SK-N-SH (cell line): ENCODE data around the gene COBL. TPM values are rescaled to one million over a fixed set of nuclear protein-coding genes. Genes with fewer than 3 reads are reported as not detected.
"Not testable (repeated sequence)": the region's sequence is repeated elsewhere in the genome, so short reads cannot be mapped to it uniquely, and the experiment has no call there.

Experiments used
- CTCF ChIA-PET: fragments of 300-600, 350-600 bp; formaldehyde crosslinking; extraction: SDS; loops from one replicate; lab custom pipeline; 2021; lab: Yijun Ruan, JAX
- POLR2A ChIA-PET: fragments of 350-600 bp; sonication (Branson Sonifier 250); formaldehyde crosslinking; extraction: SDS; loops from one replicate; lab custom pipeline; 2020; ENCODE audit warnings: antibody characterized with exemption, inconsistent platforms; lab: Yijun Ruan, JAX
- DNase-seq: peaks from one replicate; pipeline ENCODE4 v3.0.0; 2012
- H2AFZ ChIP-seq: fragments of 200-600 bp; sonication (generic); 2 replicates; pipeline ENCODE4 v1.8.1; 2016; ENCODE audit warnings: antibody characterized with exemption, mild to moderate bottlenecking, low read depth
- H3F3A ChIP-seq: fragments of 200-600 bp; sonication (generic); replicated peaks from 2 replicates; pipeline ENCODE3; 2016; ENCODE audit warnings: antibody characterized with exemption, mild to moderate bottlenecking; ENCODE audit not compliant: insufficient read depth
- H3K27ac ChIP-seq, 2 experiments: fragments of 200-500 bp in 1 of 2; fragments of 200-600 bp in 1 of 2; sonication (Bioruptor generic) in 1 of 2; sonication (generic), shearing (Covaris generic) in 1 of 2; 2 replicates each; pipeline versions ENCODE4 v1.5.1 to v1.6.1; 2014 to 2016; ENCODE audit warnings: low read depth in 2 of 2, inconsistent platforms in 1 of 2, low read length in 1 of 2, mild to moderate bottlenecking in 1 of 2, mixed read lengths in 1 of 2
- H3K27me3 ChIP-seq: fragments of 200-600 bp; sonication (generic), shearing (Covaris generic); 2 replicates; pipeline ENCODE4 v1.6.1; 2016; ENCODE audit warnings: mixed run types; ENCODE audit not compliant: insufficient read depth
- H3K36me3 ChIP-seq, 2 experiments: fragments of 200-500 bp in 1 of 2; fragments of 200-600 bp in 1 of 2; sonication (Bioruptor generic) in 1 of 2; sonication (generic) in 1 of 2; replicated peaks in 1 of 2; 2 replicates each; pipeline versions ENCODE3 to v1.5.1; 2014 to 2016; ENCODE audit warnings: low read length in 1 of 2, mild to moderate bottlenecking in 1 of 2; ENCODE audit not compliant: insufficient read depth in 2 of 2, control insufficient read depth in 1 of 2
- H3K4me1 ChIP-seq, 2 experiments: fragments of 200-500 bp in 1 of 2; fragments of 200-600 bp in 1 of 2; sonication (Bioruptor generic) in 1 of 2; sonication (generic), shearing (Covaris generic) in 1 of 2; 2 replicates each; pipeline versions ENCODE4 v1.5.1 to v1.6.1; 2014 to 2016; ENCODE audit warnings: low read depth in 1 of 2, low read length in 1 of 2, mixed run types in 1 of 2; ENCODE audit not compliant: insufficient read depth in 2 of 2, control insufficient read depth in 1 of 2
- H3K4me2 ChIP-seq: fragments of 200-600 bp; sonication (generic), shearing (Covaris generic); 2 replicates; pipeline ENCODE4 v1.6.1; 2017; ENCODE audit warnings: mixed run types
- H3K4me3 ChIP-seq, 2 experiments: fragments of 200-500 bp in 1 of 2; fragments of 200-600 bp in 1 of 2; sonication (Bioruptor generic) in 1 of 2; sonication (generic), shearing (Covaris generic) in 1 of 2; 2 replicates each; pipeline versions ENCODE4 v1.5.1 to v1.8.1; 2014 to 2016; ENCODE audit warnings: low read depth in 2 of 2, inconsistent platforms in 1 of 2, low read length in 1 of 2, mild to moderate bottlenecking in 1 of 2, mixed read lengths in 1 of 2, moderate library complexity in 1 of 2
- H3K79me2 ChIP-seq: fragments of 200-600 bp; sonication (generic); 2 replicates; pipeline ENCODE4 v1.8.1; 2017; ENCODE audit warnings: mild to moderate bottlenecking; ENCODE audit not compliant: insufficient read depth
- H3K9ac ChIP-seq: fragments of 200-600 bp; sonication (generic); 2 replicates; pipeline ENCODE4 v1.6.1; 2017; ENCODE audit warnings: mixed run types
- H3K9me2 ChIP-seq: fragments of 200-600 bp; sonication (generic); 2 replicates; pipeline ENCODE4 v1.6.1; 2017; ENCODE audit warnings: mixed run types
- H3K9me3 ChIP-seq: fragments of 200-600 bp; sonication (generic); 2 replicates; pipeline ENCODE4 v1.6.1; 2017; ENCODE audit warnings: mixed run types, mild to moderate bottlenecking, moderate library complexity
- H4K20me1 ChIP-seq: fragments of 200-600 bp; sonication (generic); 2 replicates; pipeline ENCODE4 v1.6.1; 2017; ENCODE audit warnings: mild to moderate bottlenecking, mixed run types; ENCODE audit not compliant: insufficient read depth
- CHD2 ChIP-seq: fragments of 150-350 bp; IDR thresholded peaks from 2 replicates; pipeline ENCODE4 v1.6.1; 2018; ENCODE audit warnings: low read length; ENCODE audit not compliant: partially characterized antibody
- EP300 ChIP-seq, 2 experiments: IDR thresholded peaks; 2 replicates each; pipeline versions ENCODE4 v1.4.0 to v1.6.1; 2012; ENCODE audit warnings: borderline replicate concordance in 1 of 2, low read depth in 1 of 2, low read length in 1 of 2
- GATA2 ChIP-seq: sonication (generic); formaldehyde crosslinking; IDR thresholded peaks from 2 replicates; pipeline ENCODE4 v1.5.0; 2020; ENCODE audit warnings: mild to moderate bottlenecking, missing genetic modification reagents
- PBX3 ChIP-seq: IDR thresholded peaks from 2 replicates; pipeline ENCODE4; 2012
- TCF12 ChIP-seq: IDR thresholded peaks from 2 replicates; pipeline ENCODE4 v1.4.0; 2012
- ZBTB33 ChIP-seq: IDR thresholded peaks from 2 replicates; pipeline ENCODE4 v1.4.0; 2012; ENCODE audit warnings: low read depth, borderline replicate concordance
- WGBS: methylation state at CpG from one replicate; pipeline ENCODE4 v1.1.6; 2017; ENCODE audit warnings: low lambda C conversion rate; 5-methylcytosine and 5-hydroxymethylcytosine counted together
- polyA plus RNA-seq, 3 experiments: library from polyadenylated mRNA; depleted of rRNA; stranded (reverse); fragments of >200 nt; gene quantifications; 2 replicates each; pipeline ENCODE4 v1.2.3, GENCODE V29; 2012
- TF ChIP-seq, protein P1 (sequence below): fragments of 200-600 bp; sonication (generic); IDR thresholded peaks from 2 replicates; pipeline ENCODE4 v1.6.1; 2017; ENCODE audit warnings: antibody characterized with exemption, mild to moderate bottlenecking, moderate library complexity
- TF ChIP-seq, protein P2 (sequence below): fragments of 150-350 bp; IDR thresholded peaks from 2 replicates; pipeline ENCODE4 v1.6.1; 2016; ENCODE audit warnings: mild to moderate bottlenecking, low read depth, low read length

The COBL gene
- polyA plus RNA-seq, 1 of the 3 experiments (the other 2 are of a cell fraction) = under 0.01 TPM

DNA sequence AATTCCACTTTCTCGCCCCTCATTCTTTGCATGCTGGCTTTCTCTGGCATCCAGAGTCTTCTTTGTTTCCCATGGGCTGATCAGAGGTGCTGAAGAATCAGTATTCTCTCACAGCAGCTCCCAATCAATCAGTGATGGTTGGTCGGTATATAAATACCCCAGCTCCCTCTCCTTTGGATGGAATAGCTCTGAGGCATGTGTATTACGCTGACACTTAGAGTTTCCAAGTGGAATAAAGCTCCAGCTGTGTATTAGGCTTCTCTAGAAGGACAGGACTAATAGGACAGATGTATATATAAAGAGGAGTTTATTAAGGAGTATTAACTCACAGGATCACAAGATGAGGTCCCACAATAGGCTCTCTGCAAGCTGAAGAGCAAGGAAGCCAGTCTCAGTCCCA lies 315.7 kb downstream of the COBL start:
- Histone ChIP-seq H3K4me1 (no peaks in the 10 kb centered on the region), H3K9me2 (no peaks in the 10 kb centered on the region), H3K4me2 (no peak overlapping the region), H3K27ac (no peak overlapping the region), H3K27me3 (peaks cover 22% of the 10 kb centered on the region), H3K4me3 (no peak overlapping the region), H4K20me1 (no peaks in the 10 kb centered on the region), H3K9me3 (no peaks in the 10 kb centered on the region), H3K9ac (no peak overlapping the region), H2AFZ (no peak overlapping the region), H3K79me2 (no peaks in the 10 kb centered on the region), H3K36me3 (no peaks in the 10 kb centered on the region), H3F3A (no peaks in the 10 kb centered on the region)
- WGBS = 5% methylated on average over 3 of the region's 3 CpGs
- POLR2A ChIA-PET = interaction anchor here (0.6 kb wide), 1 partner anchor 134 kb away, joined by 3 read pairs; no protein-coding TSS in a partner anchor
- TF ChIP-seq, protein P1, sequence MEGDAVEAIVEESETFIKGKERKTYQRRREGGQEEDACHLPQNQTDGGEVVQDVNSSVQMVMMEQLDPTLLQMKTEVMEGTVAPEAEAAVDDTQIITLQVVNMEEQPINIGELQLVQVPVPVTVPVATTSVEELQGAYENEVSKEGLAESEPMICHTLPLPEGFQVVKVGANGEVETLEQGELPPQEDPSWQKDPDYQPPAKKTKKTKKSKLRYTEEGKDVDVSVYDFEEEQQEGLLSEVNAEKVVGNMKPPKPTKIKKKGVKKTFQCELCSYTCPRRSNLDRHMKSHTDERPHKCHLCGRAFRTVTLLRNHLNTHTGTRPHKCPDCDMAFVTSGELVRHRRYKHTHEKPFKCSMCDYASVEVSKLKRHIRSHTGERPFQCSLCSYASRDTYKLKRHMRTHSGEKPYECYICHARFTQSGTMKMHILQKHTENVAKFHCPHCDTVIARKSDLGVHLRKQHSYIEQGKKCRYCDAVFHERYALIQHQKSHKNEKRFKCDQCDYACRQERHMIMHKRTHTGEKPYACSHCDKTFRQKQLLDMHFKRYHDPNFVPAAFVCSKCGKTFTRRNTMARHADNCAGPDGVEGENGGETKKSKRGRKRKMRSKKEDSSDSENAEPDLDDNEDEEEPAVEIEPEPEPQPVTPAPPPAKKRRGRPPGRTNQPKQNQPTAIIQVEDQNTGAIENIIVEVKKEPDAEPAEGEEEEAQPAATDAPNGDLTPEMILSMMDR = peak; percentile 46
- no peak for TF ChIP-seq PBX3
- TF ChIP-seq TCF12 = no peak
- TF ChIP-seq ZBTB33 = no peak
- no peak for DNase-seq
- CTCF ChIA-PET = interaction anchor here (0.7 to 1.0 kb wide), 3 partner anchors 9 to 583 kb away, joined by 3 read pairs; no protein-coding TSS in a partner anchor

- Histone ChIP-seq H4K20me1 (no peaks in the 10 kb centered on the region), H3K27me3 (peaks cover 27% of the 10 kb centered on the region), H3K4me1 (no peaks in the 10 kb centered on the region), H3K9me2 (no peaks in the 10 kb centered on the region), H3K27ac (no peak overlapping the region), H3K9ac (no peak overlapping the region), H3K79me2 (no peaks in the 10 kb centered on the region), H3K4me2 (no peak overlapping the region), H3K9me3 (no peaks in the 10 kb centered on the region), H3K4me3 (no peak overlapping the region), H2AFZ (no peak overlapping the region), H3F3A (no peaks in the 10 kb centered on the region), H3K36me3 (no peaks in the 10 kb centered on the region)
- TF ChIP-seq, protein P1 = no peak
- TF ChIP-seq CHD2 (no peak), TCF12 (no peak), EP300 (IDR thresholded peaks at IDR 0.05; ENCODE audit: borderline replicate concordance in 1 of 2, low read depth in 1 of 2, low read length in 1 of 2) (no peak), PBX3 (no peak), GATA2 (CRISPR knock-in tag) (no peak)
- TF ChIP-seq, protein P2, sequence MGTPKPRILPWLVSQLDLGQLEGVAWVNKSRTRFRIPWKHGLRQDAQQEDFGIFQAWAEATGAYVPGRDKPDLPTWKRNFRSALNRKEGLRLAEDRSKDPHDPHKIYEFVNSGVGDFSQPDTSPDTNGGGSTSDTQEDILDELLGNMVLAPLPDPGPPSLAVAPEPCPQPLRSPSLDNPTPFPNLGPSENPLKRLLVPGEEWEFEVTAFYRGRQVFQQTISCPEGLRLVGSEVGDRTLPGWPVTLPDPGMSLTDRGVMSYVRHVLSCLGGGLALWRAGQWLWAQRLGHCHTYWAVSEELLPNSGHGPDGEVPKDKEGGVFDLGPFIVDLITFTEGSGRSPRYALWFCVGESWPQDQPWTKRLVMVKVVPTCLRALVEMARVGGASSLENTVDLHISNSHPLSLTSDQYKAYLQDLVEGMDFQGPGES = no peak
- ChIA-PET CTCF (interaction anchor here (1.1 kb wide), 1 partner anchor 10 kb away, joined by 3 read pairs; no protein-coding TSS in a partner anchor), POLR2A (no interaction called here)
- no peak for DNase-seq
- WGBS = 26% methylated on average over 5 of the region's 5 CpGs
Measured at GRCh38 chr7:50994753-50995319, 321.8 kb downstream of the COBL start.

GRCh38 chr7:50990214-50990613 lies 326.4 kb downstream of the COBL start:
- H3K9ac ChIP-seq, CTCF ChIA-PET, H3K36me3 ChIP-seq, H3K79me2 ChIP-seq, H2AFZ ChIP-seq, H3K4me2 ChIP-seq, POLR2A ChIA-PET, H3K27ac ChIP-seq, H3K9me2 ChIP-seq, H3K9me3 ChIP-seq, H3K4me3 ChIP-seq, H4K20me1 ChIP-seq, DNase-seq, H3K4me1 ChIP-seq, H3F3A ChIP-seq: not testable (repeated sequence)
- H3K27me3 ChIP-seq = peaks cover 40% of the 10 kb centered on the region
- WGBS = 25% methylated on average over 1 of the region's 1 CpG
